Gastrocnemius medialis (tissue), 4 donors: ENCODE measurements around the gene PTPRN2. TPM values are rescaled to one million over a fixed set of nuclear protein-coding genes. Genes with fewer than 3 reads are reported as not detected.
"Not testable (repeated sequence)": the region's sequence is repeated elsewhere in the genome, so short reads cannot be mapped to it uniquely, and the experiment has no call there.

Source experiments
- ATAC-seq, 2 donors: fragments of 150-250 bp; one replicate each; pipeline ENCODE4 v1.9.1; 2016
- DNase-seq, 2 donors: peaks; one replicate each; pipeline ENCODE4 v3.0.0-alpha.2; 2019
- H3K27ac ChIP-seq, 4 donors: fragments of 200-600 bp; sonication (generic); 1 replicate in 1 of 4; 2 replicates in 3 of 4; pipeline ENCODE4 v1.5.1; 2016 to 2018; ENCODE audit warnings: mild to moderate bottlenecking in 2 of 4, moderate library complexity in 1 of 4
- H3K27me3 ChIP-seq, 3 donors: fragments of 200-600 bp; sonication (generic) in 2 of 3; 1 replicate in 1 of 3; 2 replicates in 2 of 3; pipeline versions ENCODE4 v1.5.1 to v1.6.0; 2016 to 2019; ENCODE audit warnings: mild to moderate bottlenecking in 1 of 3, moderate library complexity in 1 of 3
- H3K36me3 ChIP-seq, 2 donors: fragments of 200-600 bp; sonication (generic) in 1 of 2; one replicate each; pipeline ENCODE4 v1.5.1; 2017 to 2018
- H3K4me1 ChIP-seq, 2 donors: fragments of 200-600 bp; sonication (generic) in 1 of 2; one replicate each; pipeline ENCODE4 v1.5.1; 2016 to 2017; ENCODE audit warnings: mild to moderate bottlenecking in 2 of 2
- H3K4me3 ChIP-seq, 4 donors: fragments of 200-600 bp; sonication (generic) in 3 of 4; 1 replicate in 1 of 4; 2 replicates in 3 of 4; pipeline ENCODE4 v1.5.1; 2016 to 2019; ENCODE audit warnings: mild to moderate bottlenecking in 2 of 4
- H3K9me3 ChIP-seq, 3 donors: fragments of 200-600 bp; sonication (generic) in 2 of 3; 1 replicate in 1 of 3; 2 replicates in 2 of 3; pipeline ENCODE4 v1.5.1; 2016 to 2019
- CTCF ChIP-seq, 5 experiments: fragments of 450-650 bp in 3 of 5; fragments of 200-600 bp in 2 of 5; sonication (generic) in 2 of 5; IDR thresholded peaks in 4 of 5; conservative IDR thresholded peaks in 1 of 5; 1 replicate in 4 of 5; 2 replicates in 1 of 5; pipeline ENCODE4 v1.5.1; 2016 to 2019; ENCODE audit warnings: antibody characterized with exemption in 5 of 5, mild to moderate bottlenecking in 3 of 5, moderate library complexity in 3 of 5
- POLR2A ChIP-seq, 2 donors: fragments of 450-650 bp; IDR thresholded peaks; one replicate each; pipeline ENCODE4 v1.6.1; 2017; ENCODE audit warnings: antibody characterized with exemption in 2 of 2, mild to moderate bottlenecking in 2 of 2, moderate library complexity in 2 of 2
- in situ Hi-C, 4 donors: fragments of 200-750 bp; cut with MboI; loops; one replicate each; pipeline versions ENCODE4 v1.15.0 to v1.8.0; 2017; ENCODE audit warnings: low sequenced_read_pairs in 4 of 4
- intact Hi-C: fragments of 100-400 bp; cut with DNase I; formaldehyde crosslinking; loops from one replicate; pipeline ENCODE4 v1.15.1; 2023; ENCODE audit warnings: low total_unique reads
- total RNA-seq, 4 donors: library from RNA; depleted of rRNA; stranded (reverse); fragments of >200 nt; gene quantifications; one replicate each; pipeline versions ENCODE4 v1.1.0 to v1.2.3, GENCODE V29; 2016

PTPRN2 gene
- total RNA-seq, 4 donors from 2014 or later = 0.66 to 0.85 (median 0.81) TPM

GRCh38 chr7:158407581-158408317 is 179.9 kb downstream of the PTPRN2 start:
- H3K4me1 ChIP-seq = no peaks in the 10 kb centered on the region
- in situ Hi-C loops (loop anchor here in 1 of 4 donors (25.0 kb wide), 1 partner anchor 105 kb away; no protein-coding TSS in a partner anchor), intact Hi-C loops (no loop called here)
- H3K9me3 ChIP-seq = no peaks in the 10 kb centered on the region
- no peak for DNase-seq
- H3K27ac ChIP-seq = no peak overlapping the region
- no peak overlapping the region for H3K4me3 ChIP-seq
- no peaks in the 10 kb centered on the region for H3K27me3 ChIP-seq
- no peak for ATAC-seq
- no peak for TF ChIP-seq POLR2A (IDR thresholded peaks at IDR 0.05)
- no peak for TF ChIP-seq CTCF (IDR thresholded peaks at IDR 0.05 in 4 of 5, conservative IDR thresholded peaks at IDR 0.05 in 1 of 5)
- H3K36me3 ChIP-seq = no peaks in the 10 kb centered on the region

DNA sequence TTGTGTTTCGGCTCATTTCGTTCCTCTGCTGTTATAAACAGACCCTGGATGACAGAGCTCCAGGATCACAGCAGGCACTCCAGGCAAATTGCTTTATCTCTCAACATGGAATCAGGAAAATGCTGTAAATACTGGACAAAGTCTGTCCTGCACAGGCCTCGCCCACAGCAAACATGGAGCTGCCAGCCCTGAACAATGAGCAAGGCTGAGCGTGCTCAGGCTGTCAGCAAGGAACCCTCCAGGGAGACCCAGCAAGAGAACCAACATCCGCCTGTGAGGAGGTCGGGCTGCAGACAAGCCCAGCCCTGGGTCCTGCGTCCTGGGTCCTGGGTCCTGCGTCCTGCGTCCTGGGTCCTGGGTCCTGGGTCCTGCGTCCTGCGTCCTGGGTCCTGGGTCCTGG is 180.8 kb downstream of the PTPRN2 start:
- Histone ChIP-seq H3K4me1 (no peaks in the 10 kb centered on the region), H3K27me3 (no peaks in the 10 kb centered on the region), H3K36me3 (no peaks in the 10 kb centered on the region), H3K4me3 (no peak overlapping the region), H3K27ac (no peak overlapping the region), H3K9me3 (no peaks in the 10 kb centered on the region)
- DNase-seq (no peak), ATAC-seq (no peak)
- intact Hi-C loops (no loop called here), in situ Hi-C loops (loop anchor here in 1 of 4 donors (25.0 kb wide), 1 partner anchor 106 kb away; no protein-coding TSS in a partner anchor)
- TF ChIP-seq CTCF (IDR thresholded peaks at IDR 0.05 in 4 of 5, conservative IDR thresholded peaks at IDR 0.05 in 1 of 5) = no peak
- no peak for TF ChIP-seq POLR2A (IDR thresholded peaks at IDR 0.05)

- H3K27ac ChIP-seq = no peak overlapping the region
- in situ Hi-C loops (loop anchor here in 1 of 4 donors (25.0 kb wide), 1 partner anchor 106 kb away; no protein-coding TSS in a partner anchor), intact Hi-C loops (no loop called here)
- no peak overlapping the region for H3K4me3 ChIP-seq
- no peaks in the 10 kb centered on the region for H3K27me3 ChIP-seq
- ATAC-seq (no peak), DNase-seq (no peak)
- no peaks in the 10 kb centered on the region for H3K9me3 ChIP-seq
- no peak for TF ChIP-seq POLR2A (IDR thresholded peaks at IDR 0.05)
- no peak for TF ChIP-seq CTCF (IDR thresholded peaks at IDR 0.05 in 4 of 5, conservative IDR thresholded peaks at IDR 0.05 in 1 of 5)
- H3K4me1 ChIP-seq = no peaks in the 10 kb centered on the region
- H3K36me3 ChIP-seq = no peaks in the 10 kb centered on the region
Measured at GRCh38 chr7:158406364-158406763, 181.3 kb downstream of the PTPRN2 start.

- H3K4me1 ChIP-seq, H3K27ac ChIP-seq, H3K36me3 ChIP-seq, H3K4me3 ChIP-seq, ATAC-seq, H3K27me3 ChIP-seq, H3K9me3 ChIP-seq, intact Hi-C loops, DNase-seq: not testable (repeated sequence)
- in situ Hi-C loops = loop anchor here in 1 of 4 donors (25.0 kb wide), 1 partner anchor 107 kb away; no protein-coding TSS in a partner anchor
Measured at GRCh38 chr7:158405771-158406170, 181.9 kb downstream of the PTPRN2 start.

DNA sequence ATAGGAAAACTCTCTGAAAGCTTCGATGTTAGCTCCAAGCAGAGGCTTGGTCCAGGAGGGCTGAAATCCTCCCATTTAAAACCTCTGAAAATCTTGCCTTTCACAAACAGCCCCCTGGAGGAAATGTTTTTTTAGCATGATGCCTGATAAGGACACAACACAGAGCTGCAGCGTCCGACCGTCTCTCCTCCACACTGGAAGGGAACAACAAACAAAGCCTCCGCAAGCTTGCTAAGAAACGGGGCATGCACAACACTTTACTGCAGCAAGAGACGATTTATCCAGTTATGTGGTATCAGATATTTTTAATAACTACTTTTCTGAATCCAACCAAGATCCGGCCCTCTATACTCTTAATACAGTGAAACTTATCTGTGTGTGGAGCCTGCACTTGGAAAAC is 182.3 kb downstream of the PTPRN2 start:
- Histone ChIP-seq H3K36me3 (no peaks in the 10 kb centered on the region), H3K4me1 (no peaks in the 10 kb centered on the region), H3K4me3 (no peak overlapping the region), H3K27me3 (no peaks in the 10 kb centered on the region), H3K27ac (no peak overlapping the region), H3K9me3 (no peaks in the 10 kb centered on the region)
- TF ChIP-seq CTCF (IDR thresholded peaks at IDR 0.05 in 4 of 5, conservative IDR thresholded peaks at IDR 0.05 in 1 of 5) = no peak
- no peak for TF ChIP-seq POLR2A (IDR thresholded peaks at IDR 0.05)
- DNase-seq (no peak), ATAC-seq (no peak)
- in situ Hi-C loops = loop anchor here in 1 of 4 donors (25.0 kb wide), 1 partner anchor 107 kb away; no protein-coding TSS in a partner anchor
- intact Hi-C loops = no loop called here
